GM21723 (cell line): ENCODE measurements around the gene GPR84.

Experiments used
- ATAC-seq: cut with Tn5 transposase; IDR thresholded peaks from one replicate; pipeline ENCODE4 v1.9.1; 2021; ENCODE audit warnings: mild to moderate bottlenecking, moderate library complexity; ENCODE audit not compliant: unreplicated experiment

The GPR84 gene

DNA sequence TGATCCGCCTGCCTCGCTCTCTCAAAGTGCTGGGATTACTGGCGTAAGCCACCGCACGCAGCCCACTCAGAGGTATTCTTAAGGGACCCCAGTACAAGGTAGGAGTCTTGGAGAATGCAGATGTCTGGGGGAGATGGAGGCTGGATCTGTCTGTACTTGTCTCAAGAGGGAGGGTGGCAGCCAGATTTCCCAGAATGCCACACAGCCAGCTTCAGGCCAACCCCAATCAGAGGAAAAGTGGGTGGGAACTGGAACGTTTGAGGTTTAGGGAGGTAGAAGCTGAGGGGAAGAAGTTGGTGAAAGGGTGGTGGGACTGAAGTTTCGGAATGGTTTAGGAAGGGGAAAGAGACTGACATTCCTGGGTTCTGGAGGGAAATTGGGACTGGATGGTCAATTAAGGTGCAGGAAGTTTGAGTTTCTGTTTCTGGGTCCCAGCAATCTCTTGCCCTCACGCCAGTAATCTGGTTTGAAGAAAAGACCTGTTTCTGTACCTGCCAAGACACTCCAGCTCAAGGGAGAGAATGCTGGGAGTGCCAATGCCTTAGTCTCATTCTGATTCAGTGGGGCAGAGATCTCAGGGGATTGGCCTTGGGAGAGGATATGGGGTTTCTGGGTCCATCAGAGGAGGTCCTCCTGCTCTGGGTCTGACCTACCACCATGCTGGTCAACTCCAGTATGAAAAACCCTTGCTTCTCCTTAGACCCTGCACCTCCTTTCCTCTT, 28.4 kb upstream of the GPR84 start:
- no peak for ATAC-seq

DNA sequence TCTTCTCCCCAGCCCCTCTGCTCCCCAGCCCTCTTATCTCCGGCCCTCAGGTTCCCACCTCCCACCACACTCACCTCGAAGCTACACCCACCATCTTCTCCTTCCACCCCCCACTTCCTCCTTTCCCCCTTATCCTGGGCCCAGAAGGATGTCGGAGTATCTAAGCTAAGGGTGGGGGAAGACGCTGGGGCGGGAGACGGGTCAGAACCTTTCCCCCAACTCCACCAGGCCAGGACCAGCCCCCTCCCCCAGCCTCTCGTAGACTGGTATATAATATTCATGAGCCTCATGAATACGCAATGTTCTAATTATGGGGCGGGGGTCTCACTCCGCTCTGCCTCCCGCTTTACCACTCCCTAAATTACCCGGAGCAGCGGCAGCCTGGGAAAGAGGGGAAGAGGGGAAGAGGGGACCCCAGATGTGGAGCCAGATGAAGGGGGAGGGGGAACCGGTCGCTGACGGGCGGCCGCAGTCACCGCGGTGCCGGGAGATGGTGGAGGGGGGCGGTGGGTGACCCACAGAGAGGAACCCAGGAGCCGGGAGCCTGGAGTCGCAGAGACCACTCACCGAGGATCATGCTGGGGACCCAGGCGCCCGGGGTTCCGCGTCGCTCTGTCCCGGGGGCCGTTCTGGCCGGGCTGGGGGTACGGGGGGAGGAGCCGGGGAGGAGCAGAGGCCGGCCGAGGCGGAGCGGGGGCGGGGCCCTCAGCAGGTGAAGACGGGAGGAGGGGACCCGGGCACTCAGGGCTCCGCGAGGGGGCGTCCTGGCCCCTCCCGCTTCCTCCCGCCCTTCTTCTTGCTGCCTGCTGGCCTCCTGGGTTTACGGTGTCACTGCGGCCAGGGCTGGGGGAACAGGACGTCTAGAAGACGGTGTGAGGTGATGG, 26.6 kb upstream of the GPR84 start:
- ATAC-seq, result peak; percentile 59

DNA sequence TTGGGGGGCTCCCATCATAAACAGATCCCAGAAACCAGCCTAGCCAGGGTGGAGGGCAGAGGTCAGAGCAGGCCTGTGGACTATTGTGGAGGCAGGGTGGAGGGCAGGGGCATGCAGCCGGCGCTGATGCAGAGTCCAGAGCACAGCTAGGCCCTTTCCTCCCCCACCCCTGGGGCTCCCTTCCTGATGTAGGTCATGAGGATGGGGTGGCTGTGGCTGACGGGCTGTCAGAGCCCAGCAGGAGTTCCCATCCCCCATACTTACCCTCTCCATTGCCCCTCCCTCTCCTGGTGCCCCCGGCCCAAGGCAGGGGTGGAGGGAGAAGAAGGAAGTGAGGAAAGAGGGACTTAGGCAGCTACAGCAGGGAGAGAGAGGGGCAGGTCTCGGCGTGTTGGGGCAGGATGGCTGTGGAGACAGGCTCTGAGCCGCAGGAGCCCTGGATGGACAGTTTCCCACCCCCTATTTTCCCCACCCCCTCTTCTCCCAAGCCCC, 25.9 kb upstream of the GPR84 start:
- ATAC-seq, result no peak

DNA sequence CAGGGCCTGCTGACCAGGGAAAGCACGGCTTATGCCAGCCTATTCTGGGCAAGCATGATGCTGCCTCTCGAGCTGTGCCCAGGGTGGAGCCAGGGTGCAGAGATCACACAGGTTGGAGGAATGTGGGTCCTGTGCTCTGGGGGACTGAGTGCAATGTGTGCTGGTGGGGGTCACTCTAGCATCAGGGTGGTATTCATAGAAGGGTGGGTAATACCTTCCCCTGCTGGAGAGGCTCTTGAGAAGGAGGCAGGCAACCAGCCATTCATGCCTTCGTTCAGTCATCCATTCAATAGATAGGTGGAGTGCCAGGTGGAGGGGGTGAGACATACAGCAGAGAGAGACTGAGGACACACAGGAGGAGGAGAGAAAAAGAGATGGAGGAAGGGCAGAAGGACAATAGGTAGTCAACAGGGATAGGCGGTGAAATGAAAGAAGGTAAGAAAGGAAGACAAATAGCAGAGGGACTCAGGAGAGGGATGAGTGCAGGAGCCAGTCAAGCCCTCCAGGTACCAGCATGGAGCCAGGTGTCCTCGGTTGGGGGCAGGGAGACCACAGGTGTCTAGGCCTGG, 25.4 kb upstream of the GPR84 start:
- ATAC-seq, result no peak

DNA sequence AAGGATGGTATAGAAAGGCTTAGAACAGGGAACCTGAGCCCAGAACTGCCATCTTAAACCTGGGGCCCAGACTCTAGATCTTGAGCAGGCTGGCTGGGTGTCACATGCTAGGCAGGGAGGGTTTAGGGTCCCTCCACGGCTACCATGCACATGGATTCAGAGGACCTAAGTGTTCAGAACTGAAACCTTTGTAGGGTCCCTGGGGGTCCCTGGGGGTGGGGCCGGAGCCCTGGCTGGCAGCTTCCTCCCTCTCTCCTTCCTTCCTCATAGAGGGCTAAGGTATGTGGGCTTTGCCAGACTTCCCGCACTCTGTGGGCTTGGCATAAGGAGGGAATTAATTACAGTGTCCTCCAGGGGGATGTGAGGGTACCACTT, 24.8 kb upstream of the GPR84 start:
- ATAC-seq, result no peak

DNA sequence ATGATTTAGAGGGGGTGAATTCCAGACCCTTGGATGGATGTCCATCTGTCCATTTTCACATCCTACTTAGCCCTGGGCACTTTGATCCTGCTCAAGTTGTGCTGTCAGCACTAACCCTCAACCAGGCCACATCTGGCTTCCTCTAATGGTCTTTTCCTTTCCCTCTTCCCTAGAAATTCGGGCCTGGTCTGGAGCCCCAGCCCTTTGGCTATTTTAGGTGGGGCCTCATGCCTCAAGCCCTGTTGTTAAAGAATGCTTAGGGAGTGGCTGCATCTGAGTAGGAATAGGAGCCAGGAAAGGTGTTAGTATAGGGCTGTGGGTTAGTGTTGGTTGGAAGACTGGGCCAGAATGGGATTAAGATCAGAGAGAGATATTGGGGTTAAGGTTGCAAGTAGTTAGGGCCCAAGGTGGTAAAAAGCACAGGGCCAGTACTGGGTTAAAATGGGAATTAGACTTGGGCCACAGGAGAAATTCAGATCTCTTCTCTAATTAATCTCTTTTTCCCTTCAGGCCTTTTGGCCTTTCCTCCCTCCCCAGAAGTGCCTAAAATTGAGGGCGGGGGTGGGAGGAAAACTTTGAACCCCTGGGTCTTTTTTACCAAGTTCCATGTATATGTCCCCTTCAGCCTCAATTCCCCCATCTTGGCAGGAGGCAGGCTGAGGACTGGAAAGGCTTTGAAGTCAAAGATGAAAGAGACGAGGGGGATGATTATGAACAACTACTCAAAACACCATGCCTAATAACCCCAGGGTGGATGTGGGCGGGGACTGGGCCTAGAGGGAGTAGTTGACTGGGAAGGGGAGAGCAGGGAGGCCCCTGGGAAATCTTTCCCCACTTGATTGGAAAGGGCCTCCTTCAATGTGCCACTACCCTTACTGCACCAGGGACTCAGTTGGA, 24.2 kb upstream of the GPR84 start:
- no peak for ATAC-seq

DNA sequence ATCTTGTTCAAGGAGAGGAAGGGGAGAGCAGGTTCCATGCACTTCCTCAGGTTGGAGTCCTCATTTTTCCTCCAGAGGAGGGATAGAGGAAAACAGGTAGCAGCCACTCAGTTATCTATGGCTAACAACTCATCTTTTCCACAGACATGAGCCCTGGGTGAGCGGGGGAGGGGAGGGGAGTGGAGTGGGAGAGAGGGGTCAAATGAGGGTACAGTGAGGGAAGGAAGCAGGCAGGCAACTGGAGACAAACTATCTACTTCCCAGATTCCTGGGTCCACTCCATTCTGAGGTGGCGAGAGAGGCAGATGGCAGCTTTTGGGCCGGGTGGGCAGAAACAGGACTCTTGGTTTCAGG, 22.8 kb upstream of the GPR84 start:
- ATAC-seq, result no peak

DNA sequence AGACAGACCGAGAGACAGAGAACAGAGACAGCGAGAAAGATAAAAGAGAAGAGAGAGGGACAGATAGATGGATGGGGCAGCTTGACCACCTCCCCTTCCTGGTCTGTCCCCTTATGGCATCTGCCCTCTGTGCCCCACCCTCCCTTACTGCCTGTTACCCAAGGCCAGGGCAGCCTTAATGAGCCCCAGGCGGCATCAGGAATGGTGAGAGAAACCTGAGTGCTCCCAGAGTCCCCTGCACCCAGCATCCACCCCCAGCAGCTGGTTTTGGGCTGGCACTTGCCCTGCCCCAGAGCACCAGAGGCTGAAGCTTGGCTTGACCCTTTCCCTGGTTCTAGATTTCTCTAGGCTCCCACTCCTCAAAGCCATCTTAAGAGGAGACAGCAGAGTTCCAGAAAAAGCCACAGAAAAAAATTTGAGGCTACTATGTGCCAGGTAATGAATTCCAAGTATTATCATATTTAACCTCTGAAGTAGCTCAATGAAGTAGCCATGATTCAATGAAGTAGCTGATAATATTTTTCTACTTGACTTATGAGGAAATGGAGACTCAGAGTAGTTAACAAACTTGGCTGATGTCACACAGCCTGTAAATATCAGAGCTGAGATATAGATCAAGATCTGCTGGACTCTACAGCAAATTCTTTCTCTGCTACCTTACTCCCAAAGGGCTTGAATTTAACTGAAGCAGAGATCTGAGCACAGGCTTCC, 22.3 kb upstream of the GPR84 start:
- no peak for ATAC-seq

DNA sequence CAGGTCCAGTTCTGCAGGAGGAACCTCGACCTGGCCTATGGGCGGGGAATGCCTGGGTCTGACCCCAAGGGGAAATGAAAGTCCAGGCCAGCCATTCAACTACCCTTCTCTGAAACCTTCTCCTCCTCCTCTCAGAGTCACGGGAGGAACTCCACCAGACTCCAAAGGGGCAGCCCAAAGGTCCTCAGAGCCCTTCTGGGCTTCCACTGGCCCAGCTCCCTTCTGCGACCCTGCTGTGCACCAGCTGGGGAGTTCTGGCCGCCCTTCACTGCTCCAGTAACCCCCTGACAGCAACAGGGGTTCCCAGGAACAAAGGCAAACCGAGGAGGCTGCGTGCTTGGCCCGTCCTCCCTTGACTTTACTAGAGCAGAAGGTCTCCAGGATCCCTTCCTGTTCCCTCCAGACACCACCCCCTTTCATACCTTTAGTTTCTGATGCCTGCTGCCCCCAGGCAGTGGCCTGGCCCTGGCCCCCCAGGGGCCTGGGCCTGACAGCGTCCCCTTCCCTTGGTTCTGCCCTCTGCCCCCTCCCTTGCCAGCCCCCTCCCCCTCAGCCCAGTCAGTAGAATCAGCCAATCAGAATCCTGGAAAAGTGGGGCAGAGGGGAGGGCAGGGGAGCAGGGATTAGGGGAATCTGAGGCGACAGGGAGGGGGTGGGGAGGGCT, 21.1 kb upstream of the GPR84 start:
- ATAC-seq, result peak; percentile 78

DNA sequence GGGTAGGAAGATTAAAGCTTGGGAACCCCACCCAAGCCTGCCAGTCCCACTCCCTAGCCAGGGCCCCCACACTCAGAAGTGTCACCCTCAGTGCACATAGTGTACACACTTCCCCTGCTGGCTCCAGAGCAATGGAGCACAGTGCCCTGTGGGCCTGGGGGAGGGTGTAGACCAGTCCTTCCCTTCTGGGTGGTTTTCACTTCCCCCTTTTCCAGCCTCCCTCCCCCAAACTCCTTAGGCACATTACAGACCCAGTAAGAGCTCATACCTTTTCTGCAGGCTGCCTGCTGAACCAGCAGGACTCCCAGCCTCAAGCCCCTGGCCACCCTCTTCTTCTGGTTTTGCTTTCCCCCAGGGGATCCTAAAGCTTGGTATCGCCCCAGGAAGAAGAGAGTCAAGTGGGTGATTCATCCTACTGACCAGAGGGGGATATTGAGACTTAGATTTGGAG, 20.3 kb upstream of the GPR84 start, which contains the start of gene ZNF385A:
Gene ZNF385A (minus strand): TSS at position 143 of the 451 bp plus-strand sequence. CDS start 219 bp downstream, outside the sequence.
- no peak for ATAC-seq

DNA sequence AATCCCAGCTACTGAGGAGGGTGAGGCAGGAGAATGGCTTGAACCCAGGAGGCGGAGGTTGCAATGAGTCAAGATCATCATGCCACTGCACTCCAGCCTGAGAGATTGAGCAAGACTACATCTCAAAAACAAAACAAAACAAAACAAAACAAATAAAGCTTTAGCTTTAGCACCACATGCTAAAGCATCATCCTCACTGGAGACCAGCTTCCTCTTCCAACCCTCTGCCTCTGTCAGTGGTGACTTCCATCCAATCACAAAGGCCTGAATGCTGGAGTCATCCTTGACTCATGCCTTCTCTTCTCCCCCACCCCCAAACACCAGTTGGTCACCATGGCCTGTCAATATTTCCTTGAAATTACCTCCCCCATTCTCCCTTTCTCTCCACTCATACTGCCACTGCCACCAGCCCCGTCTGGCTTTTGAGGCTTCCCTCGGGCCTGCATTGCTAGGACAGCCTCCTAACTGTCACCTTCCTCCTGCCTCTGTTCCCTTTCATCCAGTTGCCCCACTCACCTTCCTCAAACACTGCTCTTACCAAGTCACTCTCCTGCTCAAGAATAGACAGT, 18.8 kb upstream of the GPR84 start:
- ATAC-seq, result no peak

DNA sequence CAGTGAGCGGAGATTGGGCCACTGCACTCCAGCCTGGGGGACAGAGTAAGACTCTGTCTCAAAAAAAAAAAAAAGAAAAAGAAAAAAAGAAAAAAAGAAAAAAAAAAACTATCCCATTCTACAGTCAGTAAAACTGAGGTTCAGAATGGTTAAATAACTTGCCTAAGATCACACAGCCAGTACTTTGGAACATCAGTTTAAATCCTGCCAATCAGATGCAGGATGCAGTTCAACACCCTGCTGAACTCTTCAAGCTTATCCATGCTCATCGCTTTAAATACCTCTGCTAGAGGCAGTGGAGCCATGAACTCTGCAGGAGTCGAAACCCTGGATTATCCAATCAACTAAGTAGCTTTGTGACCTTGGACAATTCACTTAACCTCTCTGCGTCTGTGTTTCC, 16.9 kb upstream of the GPR84 start:
- no peak for ATAC-seq

DNA sequence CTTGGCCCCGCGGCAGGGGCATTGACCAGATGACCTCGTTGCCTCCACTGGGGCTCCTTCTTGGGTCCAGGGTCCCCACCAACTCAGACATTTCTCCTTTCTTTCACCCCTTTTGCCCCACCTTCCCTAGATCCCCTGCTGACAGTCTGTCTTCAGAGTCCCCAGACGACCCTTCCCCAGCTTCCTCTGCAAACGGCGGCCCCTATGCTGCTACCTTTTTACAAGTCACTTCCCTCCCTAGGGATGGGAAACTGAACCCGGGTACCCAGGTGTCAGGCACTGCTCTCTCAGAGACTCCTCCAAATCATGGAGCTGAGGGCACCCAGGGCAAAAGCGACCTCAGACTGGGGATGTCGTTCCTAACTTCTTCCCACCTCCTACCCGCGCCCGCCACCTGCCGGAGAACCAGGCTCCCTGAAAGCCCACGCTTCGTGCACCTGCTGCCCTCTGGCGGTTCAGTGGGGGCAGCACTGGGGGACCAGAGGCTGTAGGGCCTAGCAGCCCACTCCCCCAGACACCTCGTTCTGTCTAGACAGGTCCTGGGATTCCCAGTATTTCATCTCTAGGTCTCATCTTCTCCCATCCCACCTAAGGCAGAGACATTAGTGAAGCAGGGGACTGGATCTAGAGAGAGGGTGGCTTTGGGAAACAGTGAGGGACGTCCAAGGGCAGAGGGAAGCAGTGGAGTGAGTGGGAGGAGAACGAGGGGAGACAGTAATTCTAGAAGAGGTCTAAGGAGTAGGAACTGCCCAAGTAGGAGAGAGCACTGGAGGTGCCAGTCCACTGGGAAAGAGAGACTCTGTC, 15.3 kb upstream of the GPR84 start:
- ATAC-seq, result peak; percentile 82

DNA sequence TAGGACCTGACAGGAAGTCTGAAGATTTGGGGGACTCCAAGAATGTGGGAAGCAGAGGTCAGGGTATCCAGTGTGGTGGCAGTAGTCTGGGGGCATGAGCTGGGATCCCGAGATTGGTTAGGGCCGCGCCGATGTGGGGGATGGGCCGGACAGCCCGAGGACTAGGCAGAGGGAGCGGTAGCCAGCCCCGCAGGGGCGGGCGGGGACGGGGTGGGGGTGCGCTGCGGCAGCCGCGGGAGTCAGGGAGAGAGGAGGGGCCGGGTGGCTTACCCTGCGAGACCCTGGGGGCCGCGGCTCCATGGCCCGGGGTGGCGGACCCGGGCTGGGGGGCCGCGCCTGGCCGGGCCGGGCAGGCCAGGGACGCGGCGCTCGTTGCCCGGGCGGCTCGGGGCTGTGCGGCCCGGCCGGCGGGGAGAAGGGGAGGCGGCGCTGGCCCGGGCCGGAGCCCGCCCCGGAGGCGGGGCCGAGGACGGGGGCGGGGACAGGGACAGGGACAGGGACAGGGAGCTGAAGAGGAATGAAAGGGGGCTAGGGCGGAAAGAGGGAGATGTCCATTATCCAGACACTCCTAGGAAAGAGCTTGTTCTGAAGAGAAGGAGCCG, 14.6 kb upstream of the GPR84 start:
- no peak for ATAC-seq

DNA sequence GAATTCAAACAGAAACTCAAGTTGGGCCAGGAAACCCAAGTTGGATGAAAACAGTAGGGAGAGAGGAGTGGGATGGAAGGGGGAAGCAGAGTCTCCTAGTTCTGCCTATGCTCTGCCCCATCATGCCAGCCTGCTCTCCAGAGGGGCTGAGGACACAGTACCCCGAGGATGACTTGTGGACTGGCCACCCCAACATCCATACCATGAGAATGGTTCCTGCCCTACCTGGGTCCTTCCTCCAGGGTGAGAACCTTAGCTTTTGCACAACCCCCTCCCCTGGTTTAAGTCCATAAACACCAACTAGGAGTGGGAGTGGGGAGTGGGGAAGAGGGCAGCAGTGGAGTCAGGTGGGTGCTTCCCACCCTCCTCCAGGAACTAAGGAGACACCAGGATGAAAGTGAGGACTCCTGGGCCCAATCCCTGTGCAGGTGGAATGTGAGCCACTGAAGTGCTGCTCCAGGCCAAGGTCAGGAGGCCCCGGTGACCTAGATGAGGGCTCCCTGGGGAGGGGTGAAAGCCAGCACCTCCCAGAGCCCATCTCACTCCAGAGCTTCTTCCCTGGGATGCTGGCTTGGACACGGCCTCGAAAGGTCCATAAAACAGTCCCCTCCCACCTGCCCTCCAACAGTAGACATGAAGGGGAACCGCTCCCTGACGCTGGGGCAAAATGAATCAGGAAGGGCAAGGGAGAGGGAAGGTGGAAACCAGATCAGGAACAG, 13.7 kb upstream of the GPR84 start:
- no peak for ATAC-seq

DNA sequence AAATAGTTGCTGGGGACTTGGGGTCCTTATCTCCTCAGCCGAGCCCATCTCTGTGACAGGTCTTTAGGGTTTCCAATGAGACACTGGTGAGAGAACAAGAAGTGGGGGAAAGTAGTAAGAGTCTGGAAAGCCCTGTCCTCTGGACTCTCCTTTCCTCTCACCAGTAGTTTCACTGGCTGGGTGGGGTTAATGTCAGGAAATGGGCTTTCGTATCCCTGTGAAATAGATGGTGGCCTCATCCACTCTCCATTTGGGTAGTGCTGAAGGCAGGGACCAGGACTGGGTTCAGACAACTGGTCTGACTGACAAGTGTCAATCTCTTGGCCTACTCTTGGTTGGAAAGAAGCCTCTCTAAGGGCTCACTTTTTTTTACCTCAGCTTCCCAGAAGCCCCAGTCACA, 12.7 kb upstream of the GPR84 start:
- ATAC-seq, result no peak

DNA sequence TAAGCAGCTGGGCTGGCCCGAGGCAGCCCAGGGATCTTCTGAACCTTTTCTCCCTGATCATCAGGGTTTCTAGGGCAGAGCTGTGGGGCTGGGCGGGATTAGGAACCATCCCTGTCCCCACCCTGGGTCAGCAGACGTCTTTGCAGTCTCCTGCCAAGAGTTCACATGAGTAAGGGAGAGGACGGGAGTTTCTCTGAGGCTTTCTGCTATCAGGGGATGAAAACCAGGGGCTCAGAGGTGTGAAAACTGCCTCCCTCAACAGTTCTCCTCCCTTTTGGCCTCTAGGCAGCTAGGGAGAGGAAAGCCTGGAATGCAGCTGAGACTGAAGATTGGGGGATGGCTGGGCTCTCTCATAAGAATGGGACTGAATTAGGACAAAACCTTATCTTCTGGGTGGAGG, 12.3 kb upstream of the GPR84 start:
- no peak for ATAC-seq

DNA sequence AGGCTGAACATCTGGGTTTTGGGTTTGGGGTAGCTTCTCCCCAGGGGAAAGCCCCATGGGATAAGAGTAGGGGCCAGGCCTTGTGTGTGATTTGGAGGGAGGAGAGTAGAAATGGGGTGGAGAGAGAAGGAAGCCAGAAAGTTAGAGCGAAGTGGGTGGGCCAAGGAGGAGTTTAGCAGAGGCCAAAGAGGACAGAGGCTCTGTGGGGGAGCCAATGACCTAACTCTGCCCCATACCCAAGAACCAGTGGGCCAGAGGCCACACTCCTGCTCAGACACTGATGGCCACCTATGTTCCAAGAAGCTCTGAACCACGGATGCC, 10.9 kb upstream of the GPR84 start:
- no peak for ATAC-seq
